Measurements from ENCODE around the gene HMG20A.
"Not testable (repeated sequence)": the region's sequence is repeated elsewhere in the genome, so short reads cannot be mapped to it uniquely, and the experiment has no call there.

HMG20A gene

GRCh38 chr15:77420610-77421369 lies at the start of gene HMG20A:
Gene HMG20A (plus strand): TSS chr15:77420888. CDS start chr15:77458408, 37,520 bp downstream.
- DNase-seq, result peak; percentile 71

GRCh38 chr15:77371850-77372563 lies 48.7 kb upstream of the HMG20A start:
- no peak for DNase-seq

GRCh38 chr15:77373441-77373840 lies 47.2 kb upstream of the HMG20A start:
- no peak for DNase-seq

- DNase-seq, result no peak
Measured at GRCh38 chr15:77375133-77375532, 45.6 kb upstream of the HMG20A start.

GRCh38 chr15:77376770-77377169 lies 43.9 kb upstream of the HMG20A start:
- no peak for DNase-seq

GRCh38 chr15:77380033-77380432 lies 40.7 kb upstream of the HMG20A start:
- no peak for DNase-seq

- no peak for DNase-seq
Measured at GRCh38 chr15:77384086-77384485, 36.6 kb upstream of the HMG20A start.

GRCh38 chr15:77384589-77385359 lies 35.9 kb upstream of the HMG20A start:
- DNase-seq, result no peak

GRCh38 chr15:77386626-77387025 lies 34.1 kb upstream of the HMG20A start:
- DNase-seq, result no peak

- DNase-seq, result no peak
Measured at GRCh38 chr15:77387365-77388105, 33.2 kb upstream of the HMG20A start.

GRCh38 chr15:77391372-77391951 lies 29.2 kb upstream of the HMG20A start:
- DNase-seq, result no peak

- DNase-seq, result no peak
Measured at GRCh38 chr15:77392762-77393470, 27.8 kb upstream of the HMG20A start.

- no peak for DNase-seq
Measured at GRCh38 chr15:77393471-77393840, 27.2 kb upstream of the HMG20A start.

- DNase-seq, result no peak
Measured at GRCh38 chr15:77395013-77395774, 25.5 kb upstream of the HMG20A start.

- DNase-seq, result no peak
Measured at GRCh38 chr15:77396692-77397091, 24.0 kb upstream of the HMG20A start.

GRCh38 chr15:77398927-77399326 lies 21.8 kb upstream of the HMG20A start:
- DNase-seq, result no peak

GRCh38 chr15:77400258-77400657 lies 20.4 kb upstream of the HMG20A start:
- no peak for DNase-seq

- DNase-seq, result no peak
Measured at GRCh38 chr15:77402740-77403379, 17.8 kb upstream of the HMG20A start.

- not testable (repeated sequence) for DNase-seq
Measured at GRCh38 chr15:77406173-77406759, 14.4 kb upstream of the HMG20A start.

- DNase-seq, result no peak
Measured at GRCh38 chr15:77406846-77407245, 13.8 kb upstream of the HMG20A start.

Measured in stimulated activated CD4-positive, alpha-beta T cell treated with anti-CD3 and anti-CD28 coated beads, Interleukin-15, amount 100 ng/mL, for 24 hours (primary cell).